SH-SY5Y (cell line): ENCODE results near the gene TTC39A.

Experiments used
- GATA2 ChIP-seq: IDR thresholded peaks from 2 replicates; pipeline ENCODE4 v1.6.1; 2011; ENCODE audit warnings: mild to moderate bottlenecking, low read depth, low read length
- GATA3 ChIP-seq: IDR thresholded peaks from 2 replicates; pipeline ENCODE4 v1.6.1; 2011; ENCODE audit warnings: low read depth, mild to moderate bottlenecking, low read length, moderate library complexity

DNA sequence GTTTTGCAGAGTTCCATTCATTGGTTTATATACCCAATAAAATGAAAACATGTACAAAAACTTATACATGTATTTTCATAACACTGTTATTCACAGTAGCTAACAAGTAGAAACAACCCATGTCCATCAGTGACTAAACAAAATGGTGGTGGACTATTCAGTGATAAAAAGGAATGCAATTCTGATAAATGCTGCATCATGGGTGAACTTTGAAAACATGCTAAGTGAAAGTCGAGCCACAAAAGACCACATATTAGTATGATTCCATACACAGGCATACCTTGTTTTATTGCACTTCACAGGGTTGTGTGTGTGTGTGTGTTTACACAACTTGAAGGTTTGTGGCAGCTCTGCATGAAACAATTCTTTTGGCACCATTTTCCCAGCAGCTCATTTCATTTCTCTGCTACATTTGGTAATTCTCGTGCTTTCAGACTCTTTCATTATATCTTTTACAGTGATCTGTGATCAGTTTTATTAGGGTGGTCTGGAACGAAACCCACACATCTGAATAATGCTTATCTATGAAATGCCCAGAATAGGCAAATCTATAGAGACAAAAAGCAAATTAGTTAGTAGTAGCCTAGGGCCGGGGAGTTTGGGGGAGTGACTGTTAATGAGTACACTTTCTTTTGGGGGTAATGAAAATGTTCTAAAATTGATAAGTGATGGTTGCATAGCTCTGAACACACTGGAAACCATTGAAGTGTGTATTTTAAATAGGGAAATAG is 67.0 kb downstream of the TTC39A start:
- no peak; the same call in 1 of the 2 replicates for TF ChIP-seq GATA3
- TF ChIP-seq GATA2 = peak; percentile 53; the same call in 1 of the 2 replicates
